ENCODE measurements around the gene NOTO. TPM values are rescaled to one million over a fixed set of nuclear protein-coding genes. Genes with fewer than 3 reads are reported as not detected.

The NOTO gene
- total RNA-seq, 1 experiment from 2014 or later, result 0.66 TPM

GRCh38 chr2:73246850-73247249 is 44.5 kb downstream of the NOTO start:
- Histone ChIP-seq H3K23me2 (ENCODE audit: insufficient read length, low read depth, low read length, poor library complexity, severe bottlenecking) (no peaks in the 10 kb centered on the region), H2AFZ (ENCODE audit: low read length) (no peak overlapping the region), H4K5ac (ENCODE audit: insufficient read length, low read depth, low read length) (no peak overlapping the region), H3K4me2 (ENCODE audit: insufficient read depth, insufficient read length, low read length) (no peak overlapping the region), H2AK5ac (ENCODE audit: insufficient read length, low read length) (no peak overlapping the region), H3K23ac (ENCODE audit: insufficient read length, low read depth, low read length) (no peak overlapping the region), H4K91ac (ENCODE audit: insufficient read length, low read depth, low read length) (no peak overlapping the region), H3K4ac (ENCODE audit: low read depth, low read length) (no peak overlapping the region), H2BK5ac (ENCODE audit: insufficient read length, low read length) (no peak overlapping the region), H2BK120ac (ENCODE audit: low read depth, low read length, poor library complexity, severe bottlenecking) (no peak overlapping the region), H2BK15ac (ENCODE audit: low read depth, low read length) (no peak overlapping the region), H3K56ac (ENCODE audit: insufficient read length, low read depth, low read length) (no peak overlapping the region), H2BK20ac (ENCODE audit: low read depth, low read length, poor library complexity, severe bottlenecking) (no peak overlapping the region), H3K79me1 (ENCODE audit: insufficient read depth, low read depth, low read length, poor library complexity, severe bottlenecking) (no peaks in the 10 kb centered on the region), H3K27ac (ENCODE audit: insufficient read length, low read depth, low read length) (no peak overlapping the region), H4K8ac (replicated peaks; ENCODE audit: insufficient read length, low read depth, low read length) (no peak overlapping the region), H3K18ac (ENCODE audit: insufficient read length, low read depth, low read length) (no peak overlapping the region), H3T11ph (ENCODE audit: low read length) (no peak overlapping the region), H2BK12ac (ENCODE audit: insufficient read length, low read depth, low read length) (no peak overlapping the region), H3K14ac (ENCODE audit: insufficient read depth, low read length) (no peak overlapping the region), H3K79me2 (ENCODE audit: insufficient read depth, low read length) (no peaks in the 10 kb centered on the region), H3K4me1 (ENCODE audit: insufficient read depth, low read length) (no peaks in the 10 kb centered on the region), H4K20me1 (ENCODE audit: control insufficient read depth, insufficient read depth, insufficient read length) (no peaks in the 10 kb centered on the region), H3K27me3 (ENCODE audit: insufficient read depth, low read length) (no peaks in the 10 kb centered on the region), H3K9ac (ENCODE audit: extremely low read depth, insufficient read length, low read length) (no peak overlapping the region), H3K9me3 (ENCODE audit: control insufficient read depth, low read depth, low read length) (no peaks in the 10 kb centered on the region)
- no peaks in the 10 kb centered on the region for H3K4me1 Mint-ChIP-seq
- H3K9me3 Mint-ChIP-seq, result no peaks in the 10 kb centered on the region
- no CpG with 5 or more reads among the region's 3 CpGs for WGBS (ENCODE audit: extremely low coverage, insufficient read length, low lambda C conversion rate)
- no peak for TF ChIP-seq CTCF (conservative IDR thresholded peaks at IDR 0.05)
- no peak overlapping the region for H3K4me3 Mint-ChIP-seq
- DNase-seq, result no peak
- peaks cover 61 to 93% (median 91%) of the 10 kb centered on the region in 3 experiments for H3K36me3 Mint-ChIP-seq (ENCODE audit: insufficient read depth in 1 of 3, low read depth in 3 of 3)
- peak overlapping the region in 1 of 3 experiments; percentile 37; a peak in 2 of 7 replicates for H3K27ac Mint-ChIP-seq
- no peaks in the 10 kb centered on the region for H3K27me3 Mint-ChIP-seq (ENCODE audit: low read depth)

Data from H9 (cell line).